Inferior parietal cortex (tissue), 1 donor: ENCODE measurements around the gene STH.

Experiments
- DNase-seq: peaks from one replicate; pipeline ENCODE4 v3.0.0-alpha.2; 2016; ENCODE audit errors: extremely low spot score

The STH gene

DNA sequence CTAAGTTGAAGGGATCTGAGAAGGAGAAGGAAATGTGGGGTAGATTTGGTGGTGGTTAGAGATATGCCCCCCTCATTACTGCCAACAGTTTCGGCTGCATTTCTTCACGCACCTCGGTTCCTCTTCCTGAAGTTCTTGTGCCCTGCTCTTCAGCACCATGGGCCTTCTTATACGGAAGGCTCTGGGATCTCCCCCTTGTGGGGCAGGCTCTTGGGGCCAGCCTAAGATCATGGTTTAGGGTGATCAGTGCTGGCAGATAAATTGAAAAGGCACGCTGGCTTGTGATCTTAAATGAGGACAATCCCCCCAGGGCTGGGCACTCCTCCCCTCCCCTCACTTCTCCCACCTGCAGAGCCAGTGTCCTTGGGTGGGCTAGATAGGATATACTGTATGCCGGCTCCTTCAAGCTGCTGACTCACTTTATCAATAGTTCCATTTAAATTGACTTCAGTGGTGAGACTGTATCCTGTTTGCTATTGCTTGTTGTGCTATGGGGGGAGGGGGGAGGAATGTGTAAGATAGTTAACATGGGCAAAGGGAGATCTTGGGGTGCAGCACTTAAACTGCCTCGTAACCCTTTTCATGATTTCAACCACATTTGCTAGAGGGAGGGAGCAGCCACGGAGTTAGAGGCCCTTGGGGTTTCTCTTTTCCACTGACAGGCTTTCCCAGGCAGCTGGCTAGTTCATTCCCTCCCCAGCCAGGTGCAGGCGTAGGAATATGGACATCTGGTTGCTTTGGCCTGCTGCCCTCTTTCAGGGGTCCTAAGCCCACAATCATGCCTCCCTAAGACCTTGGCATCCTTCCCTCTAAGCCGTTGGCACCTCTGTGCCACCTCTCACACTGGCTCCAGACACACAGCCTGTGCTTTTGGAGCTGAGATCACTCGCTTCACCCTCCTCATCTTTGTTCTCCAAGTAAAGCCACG is 28.3 kb downstream of the STH start:
- no peak for DNase-seq

DNA sequence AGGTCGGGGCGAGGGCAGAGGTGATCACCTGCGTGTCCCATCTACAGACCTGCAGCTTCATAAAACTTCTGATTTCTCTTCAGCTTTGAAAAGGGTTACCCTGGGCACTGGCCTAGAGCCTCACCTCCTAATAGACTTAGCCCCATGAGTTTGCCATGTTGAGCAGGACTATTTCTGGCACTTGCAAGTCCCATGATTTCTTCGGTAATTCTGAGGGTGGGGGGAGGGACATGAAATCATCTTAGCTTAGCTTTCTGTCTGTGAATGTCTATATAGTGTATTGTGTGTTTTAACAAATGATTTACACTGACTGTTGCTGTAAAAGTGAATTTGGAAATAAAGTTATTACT is 28.9 kb downstream of the STH start:
- DNase-seq = no peak

DNA sequence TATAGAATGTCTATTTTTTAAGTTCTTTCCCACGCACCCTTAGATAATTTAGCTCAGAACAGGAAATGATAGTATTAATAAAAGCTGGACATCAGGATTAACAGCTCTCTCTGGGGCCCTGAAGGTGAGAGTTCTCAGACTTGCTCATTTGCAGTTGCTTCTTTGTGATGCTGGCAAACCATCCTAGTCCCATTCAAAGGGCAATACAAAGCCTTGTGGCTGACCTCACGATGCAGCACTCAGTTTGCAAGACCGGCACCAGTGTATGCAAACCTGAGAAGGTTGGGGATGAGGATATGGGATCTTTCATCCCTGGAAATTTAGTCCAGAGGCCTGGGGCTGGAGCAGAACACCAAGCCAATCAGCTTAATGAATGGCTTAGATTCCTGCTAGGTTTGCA is 29.3 kb downstream of the STH start:
- no peak for DNase-seq

DNA sequence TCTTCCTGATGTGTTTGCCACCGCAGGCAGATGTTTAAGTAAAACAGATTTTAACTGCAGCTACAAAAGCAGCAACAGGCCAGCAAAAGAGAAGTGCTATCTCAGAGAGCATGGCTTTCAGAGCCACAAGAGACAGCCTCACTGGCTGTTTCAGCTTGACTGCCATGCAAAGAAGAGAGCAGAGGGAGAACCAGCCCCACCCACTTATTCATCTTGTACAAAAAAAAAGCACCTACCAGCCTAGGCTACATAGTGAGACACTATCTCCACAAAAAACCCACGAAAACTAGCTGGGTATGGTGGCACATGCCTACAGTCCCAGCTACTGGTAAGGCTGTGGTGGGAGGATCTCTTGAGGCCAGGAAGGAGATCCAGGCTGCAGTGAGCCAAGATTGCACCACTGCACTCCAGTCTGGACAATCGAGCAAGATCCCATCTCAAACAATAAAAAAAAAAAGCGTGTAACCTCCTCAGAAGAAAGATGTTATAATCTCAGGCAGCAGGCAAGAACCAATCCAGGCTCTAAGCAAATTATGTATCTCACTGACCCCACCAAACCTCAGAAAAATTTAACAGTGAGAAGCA is 30.0 kb downstream of the STH start:
- DNase-seq = no peak

DNA sequence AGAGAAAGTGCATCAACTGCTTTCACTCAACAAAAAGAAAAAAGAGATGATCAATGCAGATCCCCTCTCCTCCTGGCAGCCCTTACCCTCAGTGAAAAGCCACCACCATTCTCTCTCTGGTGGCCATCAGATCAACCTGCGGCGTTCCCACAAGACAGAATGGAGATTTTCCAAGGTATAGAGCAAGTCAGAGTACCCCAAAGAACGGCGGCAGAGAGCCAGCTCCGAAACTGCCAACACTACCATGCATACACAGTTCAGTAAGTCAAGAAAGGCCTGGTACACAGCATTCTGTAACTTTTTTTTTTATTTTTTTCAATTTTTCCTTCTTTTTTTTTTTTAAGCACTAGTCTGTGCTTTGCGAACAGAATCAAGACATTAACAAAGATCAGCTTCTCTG is 30.6 kb downstream of the STH start:
- DNase-seq = no peak

DNA sequence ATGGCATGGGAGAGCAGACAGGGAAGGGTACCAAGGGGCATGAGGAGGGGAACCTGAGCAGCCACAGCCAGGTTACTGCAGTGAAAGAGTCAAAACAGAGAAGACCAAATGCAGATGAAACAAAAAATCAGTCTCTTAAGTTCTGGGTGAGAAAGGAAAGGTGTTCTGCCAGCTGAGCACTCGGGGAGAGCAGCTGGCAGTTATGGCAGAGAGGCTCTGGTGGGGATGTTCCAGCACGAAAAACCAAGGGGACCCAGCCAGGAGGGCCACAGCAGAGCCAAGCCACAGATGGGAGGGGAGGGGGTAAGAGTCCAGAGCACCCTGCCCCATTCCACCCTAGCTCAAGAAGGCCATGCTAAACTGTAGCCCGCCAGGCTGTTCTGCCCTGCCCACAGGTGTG is 31.7 kb downstream of the STH start:
- DNase-seq = no peak

DNA sequence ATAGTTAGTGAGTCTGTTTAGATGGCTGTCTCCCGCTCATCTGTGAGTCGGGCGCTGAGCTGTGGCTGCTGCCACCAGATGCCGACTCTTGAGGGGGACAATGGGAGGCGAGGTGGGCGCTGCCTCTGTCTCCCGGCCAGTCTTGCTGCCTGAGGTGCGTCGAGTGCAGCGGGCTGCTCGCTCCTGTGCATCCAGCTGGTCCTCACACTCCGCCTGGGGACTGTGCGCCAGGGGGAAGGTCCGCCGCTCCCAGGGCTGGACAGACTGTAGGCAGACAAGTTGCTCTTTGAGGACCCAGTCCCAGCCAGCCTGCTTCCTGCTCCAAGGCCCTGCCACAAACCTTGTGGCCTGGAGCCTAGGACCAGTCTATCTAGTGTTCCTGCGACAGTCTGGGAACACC is 32.4 kb downstream of the STH start:
- DNase-seq = no peak

DNA sequence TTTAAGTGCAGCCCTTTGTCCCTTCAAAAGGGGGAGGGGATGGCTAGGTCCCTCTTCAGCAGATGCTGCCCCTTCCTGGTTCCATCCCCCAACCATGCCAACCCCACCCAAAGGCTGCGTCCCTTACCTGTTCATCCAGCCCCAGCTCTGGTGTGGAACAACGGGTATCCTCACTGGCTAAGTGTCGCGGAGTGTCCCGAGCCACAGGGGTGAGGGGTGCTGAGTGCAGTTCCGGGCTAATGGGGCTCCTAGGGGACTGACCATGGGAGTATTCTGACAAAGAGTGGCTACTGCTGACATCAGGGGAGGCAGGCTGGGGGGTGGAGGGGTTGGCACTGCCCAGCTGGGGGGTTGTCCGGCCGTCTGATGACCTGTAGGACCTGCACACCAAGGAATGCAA is 32.9 kb downstream of the STH start:
- DNase-seq = no peak

DNA sequence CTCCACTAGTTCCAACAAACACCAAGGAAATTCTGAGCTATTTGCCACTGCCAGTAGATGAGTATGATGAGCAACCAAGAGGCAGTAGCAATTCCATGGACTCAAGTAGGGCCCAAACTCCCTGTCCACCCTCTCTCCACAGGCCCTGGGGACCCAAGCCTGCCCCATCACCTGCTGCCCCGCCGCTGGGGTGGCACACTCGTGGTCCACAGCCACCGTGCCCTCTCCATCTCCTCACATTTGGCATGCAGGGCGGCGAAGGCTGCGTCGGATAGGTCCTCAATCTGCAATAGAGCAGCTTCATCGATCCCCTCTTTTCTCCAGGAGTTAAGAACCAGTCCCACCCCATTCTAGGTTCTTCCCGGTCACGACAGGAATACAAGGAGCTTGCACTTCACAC is 33.9 kb downstream of the STH start:
- DNase-seq = no peak

DNA sequence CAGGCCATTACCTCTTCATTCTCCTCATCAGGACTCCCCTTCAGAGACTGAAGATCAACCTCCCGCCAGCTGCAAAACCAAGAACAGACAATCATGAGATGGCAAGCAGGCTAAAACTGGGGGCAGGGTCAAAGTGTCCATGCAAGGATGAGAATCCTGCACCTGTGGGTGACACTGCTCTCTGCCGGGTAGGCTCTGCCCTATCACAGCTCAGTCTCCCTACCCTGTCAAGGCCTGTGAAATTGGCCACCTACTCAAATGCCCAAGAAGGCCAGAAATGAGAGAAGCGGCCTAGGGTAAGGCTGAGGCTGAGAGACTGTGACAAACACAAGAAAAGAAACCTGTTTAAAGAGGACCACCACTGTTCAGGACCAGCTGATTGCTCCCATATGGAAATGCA is 34.3 kb downstream of the STH start:
- DNase-seq = no peak

DNA sequence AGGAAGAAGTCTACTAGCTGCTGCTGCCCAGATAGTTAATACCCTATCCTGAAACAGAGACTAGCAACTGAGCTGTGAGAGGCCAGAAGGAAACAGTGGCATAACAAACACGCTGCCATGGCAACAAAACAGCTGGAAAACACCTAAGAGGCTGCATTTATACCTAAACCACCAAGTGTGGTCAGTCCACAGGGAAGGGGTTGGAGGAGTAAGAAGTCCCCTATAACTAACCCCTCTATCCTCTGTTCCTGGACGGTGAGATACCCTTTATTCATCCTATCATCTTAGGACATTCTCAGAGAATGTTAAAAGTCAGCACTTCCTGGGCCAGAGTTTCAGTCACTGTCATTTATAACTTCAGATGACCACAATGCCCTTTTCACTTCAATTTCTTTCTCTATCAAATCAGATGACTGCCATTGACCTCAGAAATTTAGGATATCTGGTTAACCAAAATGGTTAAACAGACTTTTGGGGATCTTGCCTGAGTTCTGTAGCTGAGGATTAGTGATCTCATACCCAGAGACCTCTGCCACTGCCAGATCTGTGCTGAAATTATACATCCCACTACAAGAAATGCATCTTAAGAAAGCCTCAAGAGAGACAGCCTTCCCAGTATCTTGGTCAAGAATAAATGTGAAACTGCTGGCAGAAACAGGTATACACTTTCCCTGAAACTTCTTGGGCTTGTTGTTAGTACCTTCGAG is 36.2 kb downstream of the STH start:
- no peak for DNase-seq

DNA sequence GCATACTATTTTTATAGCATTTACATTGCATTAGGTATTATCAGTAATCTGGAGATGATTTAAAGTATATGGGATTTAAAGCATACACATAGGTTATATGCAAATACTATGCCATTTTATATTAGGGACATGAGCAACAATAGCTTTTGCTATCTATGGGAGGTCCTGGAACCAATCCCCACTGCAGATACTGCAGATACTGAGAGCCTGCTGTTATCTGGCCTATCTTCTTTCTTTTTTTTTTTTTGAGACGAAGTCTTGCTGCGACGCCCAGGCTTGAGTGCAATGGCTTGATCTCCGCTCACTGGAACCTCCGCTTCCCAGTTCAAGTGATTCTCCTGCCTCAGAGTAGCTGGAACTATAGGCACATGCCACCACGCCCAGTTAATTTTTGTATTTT is 37.4 kb downstream of the STH start:
- no peak for DNase-seq

DNA sequence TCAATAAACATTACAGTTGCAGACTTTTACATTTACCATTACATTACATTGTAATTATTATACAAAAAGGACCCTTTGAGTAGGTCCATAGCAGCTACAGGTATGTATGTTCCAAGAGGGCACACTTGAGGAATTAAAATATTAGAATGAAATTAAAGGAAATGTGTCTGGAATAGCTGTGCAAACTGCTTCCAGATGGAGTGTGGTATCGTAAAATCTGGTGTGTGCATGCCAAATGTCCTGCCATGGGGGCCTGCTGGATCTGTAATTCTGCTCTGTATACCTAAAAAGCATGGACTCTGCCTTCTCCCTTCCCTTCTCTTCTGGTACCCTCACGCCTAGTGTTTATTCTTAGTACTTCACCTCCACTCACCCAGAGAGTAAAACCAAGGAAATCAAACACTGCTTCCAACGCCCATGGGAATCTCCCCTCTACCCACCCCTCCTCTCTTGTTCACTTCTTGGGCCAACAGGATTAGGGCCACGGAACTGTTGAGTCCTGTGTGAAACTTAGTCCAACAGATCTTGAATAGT is 38.7 kb downstream of the STH start:
- DNase-seq = no peak

DNA sequence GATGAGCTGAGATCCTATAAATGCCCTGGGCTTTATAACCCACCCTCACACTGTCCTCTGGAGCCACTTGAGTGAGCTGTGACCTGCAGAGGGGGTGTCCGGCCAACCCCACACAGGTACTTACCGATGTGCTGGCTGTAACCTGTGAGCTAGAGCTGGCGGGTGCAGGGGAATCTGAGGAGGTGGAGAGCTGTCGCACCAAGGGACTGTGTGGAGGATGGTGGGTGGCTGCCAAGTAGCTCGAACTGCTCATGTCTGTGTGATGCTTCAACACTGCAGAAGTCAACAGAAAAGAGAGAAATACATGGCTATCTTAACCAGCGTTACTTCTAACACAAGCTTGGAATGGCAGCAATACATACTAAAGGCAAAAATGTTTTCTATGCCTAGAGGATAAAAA is 39.4 kb downstream of the STH start:
- DNase-seq = no peak

DNA sequence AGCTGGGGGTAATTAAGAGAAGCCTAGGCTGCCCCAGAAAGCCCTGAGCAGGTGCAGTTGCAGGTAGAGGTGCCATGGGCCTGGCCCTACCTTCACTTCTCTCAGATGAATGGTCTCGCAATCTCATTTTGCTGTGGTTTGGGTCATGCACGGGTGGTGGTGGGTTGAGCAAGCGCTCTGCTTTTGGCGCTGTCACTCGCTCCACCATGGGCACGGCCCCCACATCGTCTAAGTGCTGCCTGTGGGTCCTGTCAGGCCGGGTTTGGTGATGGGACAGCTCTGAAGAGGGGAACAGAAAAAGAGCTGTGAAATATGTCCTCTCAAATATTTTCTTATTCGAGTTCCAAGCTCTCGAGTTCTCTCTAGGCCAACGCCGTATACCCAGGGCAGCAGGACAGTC is 39.9 kb downstream of the STH start:
- DNase-seq = no peak

DNA sequence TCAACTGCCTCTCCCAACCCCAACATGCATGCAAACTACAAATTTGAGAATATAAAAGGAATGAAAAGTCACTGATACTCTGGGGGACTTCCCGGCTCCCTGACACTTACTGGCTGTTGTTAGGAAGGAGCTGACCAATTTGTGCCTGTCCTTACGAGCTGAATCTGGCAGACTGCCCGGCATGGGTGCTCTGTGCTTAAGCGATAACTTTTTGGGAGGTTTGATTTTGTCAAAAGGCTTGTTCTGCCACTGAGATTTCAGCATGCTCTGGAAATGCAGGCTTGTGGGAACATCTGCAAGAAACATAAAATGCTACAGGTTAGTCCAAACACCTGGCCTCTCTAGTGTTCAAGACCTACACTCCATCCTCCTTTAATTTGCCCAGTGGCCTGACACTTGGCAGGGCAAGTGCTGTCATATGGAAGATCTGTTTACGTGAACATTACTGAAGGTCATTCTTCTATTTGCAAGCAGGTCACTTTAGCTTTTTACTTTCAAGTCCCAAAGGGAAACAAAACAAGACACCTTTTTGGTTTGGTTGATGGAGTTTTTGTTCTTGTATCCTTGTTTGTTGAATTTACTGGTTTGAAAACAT is 40.6 kb downstream of the STH start:
- DNase-seq = no peak

DNA sequence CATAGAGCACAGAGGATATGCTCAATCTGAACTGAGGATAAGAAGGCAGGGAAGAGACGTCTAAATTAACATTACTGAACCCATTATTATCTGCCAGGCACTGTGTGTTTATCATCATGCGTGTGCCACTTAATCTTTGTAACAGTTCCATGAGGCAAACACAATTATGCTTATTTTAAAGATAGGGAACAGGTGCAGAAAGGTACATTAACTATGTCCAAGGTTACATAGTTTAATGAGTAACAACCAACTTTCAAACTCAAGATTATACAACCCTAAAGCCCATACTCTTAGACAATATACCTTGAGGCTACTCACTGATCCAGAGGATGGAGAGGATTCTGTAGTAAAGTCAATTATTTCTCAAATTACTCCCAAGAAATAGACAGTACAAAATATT is 43.2 kb downstream of the STH start:
- no peak for DNase-seq

DNA sequence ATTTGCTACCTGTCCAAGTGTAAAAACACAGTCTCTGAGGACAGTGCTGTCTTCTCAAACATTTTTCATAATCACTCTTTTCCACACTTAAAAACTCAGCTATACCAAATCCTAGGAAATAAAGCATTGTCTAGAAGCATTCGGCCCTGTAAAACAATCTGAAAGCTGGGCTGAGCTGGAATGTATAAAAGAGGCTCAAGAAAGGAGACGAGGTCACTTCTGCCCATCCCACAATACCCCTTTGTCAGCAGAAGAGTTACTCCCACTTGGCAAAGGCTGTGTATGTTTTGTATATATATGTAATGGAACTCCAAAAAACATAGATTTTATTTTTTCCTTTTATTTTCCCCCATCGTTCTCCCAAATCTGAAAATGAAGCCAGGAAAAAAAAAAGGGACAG is 43.9 kb downstream of the STH start:
- DNase-seq = no peak

DNA sequence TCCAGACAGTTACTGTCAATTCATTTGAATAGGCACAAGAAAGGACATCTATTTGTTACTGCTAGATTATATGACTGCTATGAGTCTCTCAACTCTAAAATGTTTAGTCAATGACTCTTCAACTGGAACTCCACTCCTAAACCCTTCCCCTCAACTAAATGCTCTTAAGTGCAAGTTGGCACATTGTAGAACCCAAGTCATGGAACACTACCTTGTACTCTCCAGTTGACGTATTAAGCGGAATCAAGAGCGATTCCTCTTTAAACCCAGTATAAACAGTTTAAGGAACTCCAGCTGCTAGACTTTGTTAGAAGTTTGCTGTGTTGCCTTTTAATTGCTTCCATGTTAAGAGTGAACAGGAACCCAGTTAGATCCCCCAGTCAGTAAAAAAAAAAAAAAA is 44.6 kb downstream of the STH start:
- no peak for DNase-seq

DNA sequence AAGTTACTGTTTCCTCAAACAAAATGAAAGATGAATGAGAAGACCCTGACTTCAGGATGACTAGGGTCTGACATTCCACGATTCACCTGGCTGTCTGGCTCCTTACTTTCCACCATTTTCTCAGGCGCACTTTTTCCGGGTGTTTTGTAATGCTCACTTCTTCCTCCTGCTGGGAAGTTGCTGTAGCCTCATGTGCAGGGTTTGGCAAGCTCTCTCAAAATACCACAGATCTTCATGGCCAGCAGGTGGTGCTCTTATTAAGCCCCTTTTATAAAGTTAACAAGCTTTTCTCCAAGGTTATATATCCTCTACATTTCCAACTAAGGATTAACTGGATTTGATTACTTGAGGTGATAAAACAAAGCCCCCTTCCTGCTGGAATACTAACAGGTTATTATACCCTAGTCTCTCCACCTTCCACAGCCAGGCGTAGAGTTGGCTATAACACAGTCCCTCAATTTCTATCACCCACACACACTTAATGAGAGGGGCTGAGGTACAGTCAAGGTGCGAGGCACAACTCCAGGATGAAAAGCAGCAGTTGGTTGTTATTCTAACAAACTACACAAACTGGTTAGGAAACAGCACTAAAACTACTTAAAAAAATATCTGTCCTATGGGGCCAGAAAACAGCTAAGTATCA is 45.4 kb downstream of the STH start:
- peak; percentile 87 for DNase-seq

DNA sequence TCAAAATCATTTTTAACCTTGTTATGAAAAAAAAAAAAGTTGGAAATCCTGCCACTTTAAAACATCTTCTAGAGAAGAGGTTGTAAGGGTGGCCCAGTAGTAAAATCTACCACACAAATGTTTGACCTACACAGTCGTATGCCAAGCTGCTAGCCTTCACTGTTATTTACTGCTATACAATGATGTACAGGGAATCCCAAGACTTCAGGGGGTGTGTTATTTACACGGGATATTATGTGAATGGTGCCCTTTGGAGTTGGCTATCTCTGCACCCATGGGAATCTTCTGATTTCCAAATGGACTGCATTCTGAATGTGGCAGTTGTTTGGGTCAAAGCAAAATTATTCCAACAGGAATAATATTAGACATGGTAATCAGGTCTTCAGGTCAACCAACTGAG is 45.9 kb downstream of the STH start:
- DNase-seq = no peak

DNA sequence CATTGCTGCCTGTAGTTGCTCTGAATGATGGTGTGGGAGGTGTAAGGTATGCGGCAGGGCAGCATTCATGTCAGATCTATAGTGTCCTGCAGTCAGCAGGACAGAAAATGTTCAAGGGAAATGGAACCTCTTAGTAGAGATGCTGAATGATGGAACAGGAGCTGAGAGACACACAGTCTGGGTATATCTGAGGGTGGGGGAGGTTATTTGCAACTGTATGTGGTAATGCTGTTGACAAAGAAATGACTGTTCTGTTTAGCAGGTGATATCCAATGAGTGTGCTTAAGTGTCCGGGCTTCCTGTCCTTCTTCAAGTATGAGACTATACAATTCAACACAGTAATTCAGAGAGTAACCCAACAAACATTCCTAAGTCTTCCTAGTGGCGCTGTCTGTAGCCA is 46.6 kb downstream of the STH start:
- DNase-seq = no peak
